A673 (cell line): ENCODE results near the gene RPS6KA2.

Experiments used
- CTCF ChIP-seq: fragments of 300-800, 200-600 bp; sonication (generic); conservative IDR thresholded peaks from 2 replicates; pipeline ENCODE4 v1.5.1; 2017; ENCODE audit warnings: low read depth, mild to moderate bottlenecking, antibody characterized with exemption, low read length, moderate library complexity, mixed read lengths
- EZH2 ChIP-seq: fragments of 200-600 bp; sonication (generic); IDR thresholded peaks from 2 replicates; pipeline ENCODE4 v1.6.1; 2017; ENCODE audit warnings: borderline replicate concordance, low read depth, mild to moderate bottlenecking, mixed read lengths, antibody characterized with exemption, low read length; ENCODE audit not compliant: poor library complexity, severe bottlenecking

- TF ChIP-seq CTCF = no peak
- TF ChIP-seq EZH2 = no peak
Measured at GRCh38 chr6:166556863-166557322, 70.2 kb downstream of the RPS6KA2 start.
